Retina (tissue), 1 donor: ENCODE results near the gene FUT9.

Source experiments
- DNase-seq: peaks from one replicate; pipeline ENCODE4 v3.0.0-alpha.2; 2016

Gene FUT9

GRCh38 chr6:96015518-96016333, at the start of gene FUT9:
Gene FUT9, plus strand, starts transcription at chr6:96015974. Its CDS starts 187,182 bp downstream, at chr6:96203156.
- DNase-seq: peak; percentile 95

GRCh38 chr6:95967594-95967993, 48.2 kb upstream of the FUT9 start:
- no peak for DNase-seq

- DNase-seq: no peak
These were observed 41.8 kb upstream of the FUT9 start for GRCh38 chr6:95973976-95974375.

- DNase-seq: no peak
These were observed 37.5 kb upstream of the FUT9 start for GRCh38 chr6:95978230-95978629.

GRCh38 chr6:95991906-95992305, 23.9 kb upstream of the FUT9 start:
- no peak for DNase-seq

GRCh38 chr6:95994151-95994550, 21.6 kb upstream of the FUT9 start:
- no peak for DNase-seq

- no peak for DNase-seq
These were observed 17.6 kb upstream of the FUT9 start for GRCh38 chr6:95998133-95998532.

- no peak for DNase-seq
These were observed 13.7 kb upstream of the FUT9 start for GRCh38 chr6:96001891-96002575.

- DNase-seq: no peak
These were observed 13.2 kb upstream of the FUT9 start for GRCh38 chr6:96002576-96002910.

GRCh38 chr6:96002912-96003311, 12.9 kb upstream of the FUT9 start:
- no peak for DNase-seq

GRCh38 chr6:96007663-96008062, 8.1 kb upstream of the FUT9 start:
- DNase-seq: no peak

- no peak for DNase-seq
These were observed 2.2 kb upstream of the FUT9 start for GRCh38 chr6:96013531-96013930.

- DNase-seq: no peak
These were observed 792 bp upstream of the FUT9 start for GRCh38 chr6:96014846-96015517.

GRCh38 chr6:96016334-96017069, 728 bp downstream of the FUT9 start:
- no peak for DNase-seq

- DNase-seq: no peak
These were observed 1.2 kb downstream of the FUT9 start for GRCh38 chr6:96017070-96017359.

GRCh38 chr6:96022225-96022624, 6.5 kb downstream of the FUT9 start:
- no peak for DNase-seq

GRCh38 chr6:96032661-96033060, 16.9 kb downstream of the FUT9 start:
- no peak for DNase-seq

- DNase-seq: no peak
These were observed 35.8 kb downstream of the FUT9 start for GRCh38 chr6:96051555-96051954.

GRCh38 chr6:96058082-96058481, 42.3 kb downstream of the FUT9 start:
- no peak for DNase-seq

- no peak for DNase-seq
These were observed 43.8 kb downstream of the FUT9 start for GRCh38 chr6:96059586-96059985.

- no peak for DNase-seq
These were observed 44.5 kb downstream of the FUT9 start for GRCh38 chr6:96060249-96060648.

GRCh38 chr6:96065213-96065612, 49.4 kb downstream of the FUT9 start:
- DNase-seq: no peak

GRCh38 chr6:96066376-96066775, 50.6 kb downstream of the FUT9 start:
- no peak for DNase-seq

GRCh38 chr6:96073555-96073954, 57.8 kb downstream of the FUT9 start:
- no peak for DNase-seq
